ENCODE results near the gene PKNOX2.

PKNOX2 gene

DNA sequence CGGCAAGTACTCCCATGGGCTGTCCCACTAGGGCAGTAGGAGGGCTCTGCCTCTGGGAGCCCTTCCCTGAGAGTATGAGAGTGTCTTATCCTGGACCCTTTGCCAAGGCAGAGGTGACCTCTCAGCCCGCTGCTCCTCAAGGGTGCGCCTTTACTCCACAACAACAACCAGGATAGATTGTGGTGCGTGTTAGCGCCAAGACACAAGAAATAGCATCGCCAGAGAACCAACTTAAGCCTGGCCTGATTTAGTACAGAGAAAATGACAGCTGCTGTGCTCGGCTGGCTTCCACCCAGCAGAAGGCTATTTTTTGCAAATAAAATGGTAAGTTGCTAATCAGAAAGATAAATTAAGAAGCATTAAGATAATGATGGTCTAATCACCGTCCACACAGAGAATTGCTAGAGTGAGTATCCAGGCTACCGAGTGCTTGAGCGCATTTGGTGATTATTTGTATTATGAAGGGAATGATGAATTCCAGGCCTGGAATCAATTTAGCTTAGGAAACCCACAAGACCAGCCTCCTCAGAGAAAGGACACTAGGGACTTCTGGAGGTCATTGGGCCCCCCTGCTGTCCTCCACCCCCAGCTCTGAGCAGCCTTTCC is 119.8 kb downstream of the PKNOX2 start:
- no peak for DNase-seq (ENCODE audit: low read depth)

DNA sequence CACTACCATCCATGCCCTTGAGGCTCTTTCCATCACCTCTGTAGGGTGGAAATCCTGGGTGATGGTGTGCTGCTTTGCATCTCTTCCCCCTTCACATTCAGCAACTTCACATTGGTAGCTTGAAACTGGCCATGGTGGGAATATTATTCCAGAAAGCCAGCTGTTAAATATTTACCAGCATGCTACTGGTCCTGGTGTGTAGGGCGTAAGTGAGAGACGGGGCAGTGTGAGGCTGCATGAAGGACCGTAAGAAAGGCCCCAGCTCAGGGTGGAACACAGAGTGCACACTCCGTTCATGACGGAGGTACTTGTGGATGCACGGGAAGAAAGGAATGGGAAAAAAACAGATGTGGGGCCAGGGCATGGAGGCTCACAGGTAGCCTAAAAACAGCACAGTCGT is 121.3 kb downstream of the PKNOX2 start:
- no peak for DNase-seq (ENCODE audit: low read depth)

DNA sequence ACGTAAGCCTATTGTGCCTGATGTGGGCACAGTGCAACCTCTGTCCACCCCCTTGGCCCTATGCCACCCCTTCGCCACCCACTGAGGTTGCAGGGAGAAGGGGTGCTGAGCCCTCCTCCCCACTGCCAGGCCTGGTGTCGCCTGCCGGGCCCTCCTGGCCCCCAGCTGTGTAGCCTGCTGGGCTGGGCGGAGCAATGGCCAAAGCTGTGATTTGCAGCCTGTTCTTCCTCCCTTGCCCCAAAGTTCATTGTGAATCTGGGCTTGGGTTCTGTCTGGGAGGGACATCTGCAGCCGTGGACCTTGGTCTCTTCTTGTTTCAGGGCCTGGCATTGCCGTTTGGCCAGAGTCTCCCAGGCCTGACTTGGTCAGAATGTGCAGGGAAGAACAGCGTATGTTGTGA is 121.9 kb downstream of the PKNOX2 start:
- DNase-seq (ENCODE audit: low read depth), result no peak

DNA sequence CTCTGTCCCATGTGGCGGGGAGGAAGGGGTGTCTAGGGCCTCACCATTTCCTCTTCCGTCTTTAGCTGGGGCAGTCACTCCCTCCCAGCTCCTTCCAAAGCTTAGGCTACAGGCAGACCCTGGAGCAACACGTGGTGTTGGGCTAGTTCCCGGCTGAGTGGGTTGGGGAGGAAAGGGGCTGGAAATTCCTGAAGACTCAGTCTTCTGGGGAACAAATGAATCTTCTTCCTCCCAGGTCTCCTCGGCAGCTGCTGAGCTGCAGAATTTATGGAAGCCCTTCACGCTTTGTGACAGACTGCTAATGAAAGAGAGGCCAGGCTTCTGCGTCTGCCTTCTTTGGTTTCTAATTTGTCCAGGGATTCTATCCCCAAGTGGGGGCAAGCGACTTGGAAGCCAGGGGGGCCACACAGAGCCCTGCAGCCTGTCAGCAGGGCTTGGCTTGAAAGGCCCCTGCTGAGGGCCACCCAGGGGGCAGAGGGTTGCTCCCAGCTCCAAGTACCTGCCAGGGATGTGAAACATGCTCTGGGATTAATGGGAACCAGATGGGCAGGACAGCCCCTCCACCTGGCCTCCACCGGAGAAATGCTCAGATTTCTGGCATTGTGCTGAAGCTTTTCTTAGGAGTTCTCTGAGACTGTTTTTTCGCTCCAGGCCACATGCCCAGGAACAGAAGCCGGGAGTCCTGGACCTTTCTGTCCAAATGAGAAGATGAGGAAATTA is 123.1 kb downstream of the PKNOX2 start:
- no peak for DNase-seq (ENCODE audit: low read depth)

DNA sequence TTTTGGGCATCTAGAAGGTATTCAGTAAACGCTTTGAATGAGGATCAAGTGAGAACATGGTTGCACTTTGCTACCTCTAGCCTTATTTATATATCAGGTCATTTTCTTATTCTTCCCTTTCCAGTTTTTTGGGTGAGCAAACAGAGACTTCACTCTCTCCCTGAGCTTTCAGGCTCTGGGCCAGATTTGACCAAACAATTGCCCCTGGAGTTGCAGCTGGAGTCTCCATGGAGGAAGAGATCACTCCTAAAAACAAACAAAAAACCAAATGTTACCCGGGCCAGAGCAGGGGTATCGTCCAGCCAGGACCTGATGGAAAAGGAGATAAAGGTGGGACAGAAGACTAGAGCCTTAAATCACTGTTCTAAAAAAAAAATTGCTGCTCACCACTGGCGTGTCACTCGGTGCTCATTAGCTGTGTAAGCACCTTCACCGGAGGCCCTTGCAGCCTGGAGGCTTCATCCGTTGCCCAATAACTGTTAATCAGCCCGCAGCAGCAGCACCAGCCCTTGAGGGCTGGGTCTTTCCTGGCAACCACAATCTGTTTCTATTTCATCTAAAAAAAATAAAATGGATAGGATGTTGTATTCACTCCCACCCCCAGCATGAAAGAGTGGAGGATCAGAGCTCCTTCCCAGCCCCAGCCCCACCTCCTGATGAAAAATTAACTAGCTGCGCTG is 125.0 kb downstream of the PKNOX2 start:
- DNase-seq (ENCODE audit: low read depth), result no peak

DNA sequence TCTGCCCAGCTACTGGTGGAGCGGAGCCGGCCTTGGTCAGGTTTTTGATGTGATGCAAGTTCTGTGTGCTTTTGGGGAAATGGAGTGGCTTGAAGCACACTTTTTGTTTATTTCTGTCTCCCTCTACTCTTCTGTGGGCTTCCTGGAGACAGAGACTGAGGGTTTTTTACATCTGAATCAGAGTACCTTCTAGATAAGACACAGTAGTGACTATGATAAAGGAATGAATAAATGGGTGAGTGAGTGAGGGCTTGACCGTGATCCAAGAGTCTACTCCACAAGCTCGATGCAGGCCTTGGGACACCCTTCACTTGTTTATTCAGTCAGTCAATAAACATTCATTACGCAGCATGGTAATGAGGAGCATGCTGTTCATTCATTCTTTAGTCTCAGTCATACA is 125.7 kb downstream of the PKNOX2 start:
- no peak for DNase-seq (ENCODE audit: low read depth)

DNA sequence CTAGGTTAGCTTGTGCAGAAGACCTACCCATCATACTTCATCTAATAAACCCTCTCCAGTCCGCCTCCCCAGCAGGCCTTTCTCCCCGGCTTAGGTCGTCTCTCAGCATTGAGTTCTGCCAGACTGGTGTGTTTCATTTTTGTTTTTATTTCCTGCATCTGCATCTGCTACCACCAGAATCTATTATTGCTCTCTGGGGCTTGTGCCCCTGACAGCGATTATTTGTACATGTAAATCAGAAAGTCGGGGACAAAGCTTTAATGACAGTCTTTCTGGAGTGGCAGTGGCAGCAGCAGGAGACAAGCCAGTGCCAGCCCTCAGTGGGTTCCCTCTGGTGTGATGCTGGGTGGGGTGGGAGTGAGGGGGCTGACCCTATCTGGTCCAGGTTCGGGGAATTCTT is 127.5 kb downstream of the PKNOX2 start:
- DNase-seq (ENCODE audit: low read depth), result no peak

DNA sequence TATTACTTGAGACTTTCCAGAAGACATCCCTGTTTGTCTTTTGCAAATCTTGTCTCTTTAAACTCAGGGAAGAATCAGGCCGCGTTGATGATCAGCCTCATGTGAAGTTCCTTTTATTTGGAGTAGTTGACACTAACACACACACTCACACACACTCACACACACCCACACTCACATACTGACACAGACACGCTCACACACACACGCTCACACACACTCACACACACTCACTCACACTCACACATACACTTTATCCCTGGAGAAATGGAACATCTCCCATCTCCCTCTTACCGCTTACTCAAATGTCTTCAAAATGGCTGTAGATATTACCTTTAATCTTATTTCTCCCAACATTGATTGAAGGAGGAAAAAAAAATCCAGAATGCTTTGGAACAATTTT is 129.0 kb downstream of the PKNOX2 start:
- no peak for DNase-seq (ENCODE audit: low read depth)

DNA sequence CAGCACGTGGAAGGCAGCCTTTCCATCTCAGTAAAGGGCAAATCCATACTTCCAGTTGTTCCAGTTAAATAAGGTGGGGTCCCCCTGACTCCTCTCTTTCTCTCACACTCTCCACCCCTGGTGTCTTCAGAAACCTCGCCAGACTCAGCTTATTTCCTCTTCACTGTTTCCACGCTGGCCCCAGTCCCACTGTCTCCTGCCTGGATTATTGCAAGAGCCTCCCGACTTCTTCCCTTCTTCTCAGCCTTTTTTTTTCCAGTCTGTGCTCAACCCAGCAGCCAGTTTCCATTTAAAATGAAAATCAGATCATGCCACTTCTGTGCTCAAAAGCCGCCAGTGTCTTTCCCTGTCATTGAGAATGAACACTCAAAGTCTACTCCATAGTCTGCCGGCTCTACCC is 131.4 kb downstream of the PKNOX2 start:
- no peak for DNase-seq (ENCODE audit: low read depth)

DNA sequence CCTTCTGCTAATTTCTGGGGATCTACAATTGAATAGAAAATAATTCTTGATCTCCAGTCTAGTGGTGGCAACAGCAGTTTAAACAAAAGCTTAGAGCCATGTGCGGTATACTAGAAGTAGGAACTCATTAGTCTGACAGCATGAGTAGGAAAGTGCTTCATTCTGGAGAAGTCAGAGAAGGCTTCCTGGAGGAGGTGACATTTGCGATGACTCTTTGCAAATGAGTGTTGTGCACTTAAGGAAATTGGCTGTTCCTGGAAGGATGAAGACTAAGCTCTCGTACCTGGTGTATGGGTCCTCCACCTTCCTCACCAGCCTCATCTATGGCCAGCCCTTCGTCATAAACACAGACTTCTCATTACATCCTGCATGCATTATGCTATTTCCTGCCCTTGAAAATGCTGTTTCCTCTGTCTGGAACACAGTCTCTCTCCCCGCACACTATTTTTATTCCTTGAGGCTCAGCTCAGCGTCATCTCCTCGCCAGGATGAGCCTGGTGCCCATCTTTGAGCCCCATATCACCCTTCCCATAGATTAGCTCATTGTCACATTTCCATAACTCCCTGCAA is 132.9 kb downstream of the PKNOX2 start:
- DNase-seq (ENCODE audit: low read depth), result no peak

DNA sequence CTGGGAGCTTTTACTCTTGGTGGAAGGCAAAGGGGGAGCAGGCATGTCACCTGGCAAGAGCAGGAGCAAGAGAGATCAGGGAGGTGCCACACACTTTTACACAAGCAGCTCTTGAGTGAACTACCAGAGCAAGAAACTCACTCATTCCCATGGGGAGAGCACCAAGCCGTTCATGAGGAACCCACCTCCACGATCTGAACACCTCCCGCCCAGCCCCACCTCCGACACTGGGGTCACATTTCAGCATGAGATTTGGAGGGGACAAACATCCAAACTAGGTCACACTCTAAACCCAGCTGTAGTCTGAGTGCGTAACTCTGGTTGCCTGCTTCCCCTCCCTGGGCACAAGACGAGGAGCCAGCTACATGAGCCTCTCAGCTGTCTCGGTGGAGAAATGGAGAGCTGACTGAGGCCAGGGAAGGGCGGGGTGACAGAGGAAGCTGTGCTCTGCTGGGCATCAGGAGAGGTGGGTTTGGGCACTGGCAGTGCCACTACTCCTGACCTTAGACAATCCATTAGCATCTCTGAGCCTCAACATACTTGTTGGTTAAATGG is 134.6 kb downstream of the PKNOX2 start:
- DNase-seq (ENCODE audit: low read depth), result no peak

DNA sequence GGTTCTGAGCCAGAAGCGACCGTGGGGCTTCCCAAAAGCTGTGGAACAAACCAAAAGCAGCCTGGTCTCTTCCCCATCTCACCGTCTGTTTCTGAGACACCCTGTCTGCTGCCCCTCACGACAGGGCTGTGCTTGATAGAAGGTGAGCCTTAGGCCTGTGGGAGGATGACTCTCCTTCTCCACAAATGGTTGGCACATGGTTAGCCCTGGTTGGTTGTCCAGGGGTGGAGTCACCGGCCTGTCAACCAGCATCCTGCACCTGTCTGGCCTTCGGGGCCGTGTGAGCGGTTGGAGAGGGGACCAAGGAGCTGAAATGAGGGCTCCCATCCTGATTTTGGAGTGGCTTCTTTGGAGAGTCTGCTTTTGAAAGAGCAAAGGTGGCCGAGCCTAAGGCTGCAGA is 135.3 kb downstream of the PKNOX2 start:
- no peak for DNase-seq (ENCODE audit: low read depth)

DNA sequence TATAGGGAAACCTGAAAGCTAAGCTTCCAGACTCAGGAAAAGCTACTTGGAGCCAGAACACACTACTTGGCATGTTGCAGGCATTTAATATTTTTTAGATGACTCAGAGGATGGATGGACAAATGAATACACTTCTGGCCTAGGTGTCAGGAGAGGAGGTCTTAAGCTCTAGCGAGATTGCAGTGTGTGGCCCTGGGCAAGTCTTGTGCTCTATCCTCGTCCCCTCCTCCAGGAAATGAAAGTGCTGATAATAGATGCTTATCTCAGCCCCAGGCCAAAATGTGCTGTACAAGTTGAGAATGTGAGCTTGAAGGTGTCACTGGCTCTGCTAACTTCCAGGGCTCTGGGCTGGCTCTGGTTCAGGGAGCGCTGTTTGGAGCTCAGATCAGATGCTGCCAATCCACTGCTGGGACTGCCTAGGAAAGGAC is 136.3 kb downstream of the PKNOX2 start:
- DNase-seq (ENCODE audit: low read depth), result no peak

DNA sequence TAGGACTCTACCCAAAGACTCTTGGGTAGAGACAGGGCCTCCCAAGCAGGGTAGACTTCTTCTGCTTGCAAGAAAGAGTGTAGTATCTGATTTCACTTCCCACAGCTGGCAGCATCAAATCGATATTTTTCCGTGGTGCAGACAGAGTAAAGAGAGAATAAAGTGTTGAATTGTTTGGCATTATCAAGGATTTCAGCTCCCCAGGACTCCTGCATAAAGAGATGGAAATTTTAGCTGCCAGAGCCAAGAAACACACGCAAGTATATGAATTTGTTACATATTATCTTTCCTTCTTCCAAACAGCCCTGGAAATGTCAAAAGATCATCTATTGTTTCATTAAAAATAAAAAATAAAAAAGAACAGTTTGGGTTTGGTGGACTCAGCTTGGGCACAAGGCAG is 136.8 kb downstream of the PKNOX2 start:
- DNase-seq (ENCODE audit: low read depth), result no peak

DNA sequence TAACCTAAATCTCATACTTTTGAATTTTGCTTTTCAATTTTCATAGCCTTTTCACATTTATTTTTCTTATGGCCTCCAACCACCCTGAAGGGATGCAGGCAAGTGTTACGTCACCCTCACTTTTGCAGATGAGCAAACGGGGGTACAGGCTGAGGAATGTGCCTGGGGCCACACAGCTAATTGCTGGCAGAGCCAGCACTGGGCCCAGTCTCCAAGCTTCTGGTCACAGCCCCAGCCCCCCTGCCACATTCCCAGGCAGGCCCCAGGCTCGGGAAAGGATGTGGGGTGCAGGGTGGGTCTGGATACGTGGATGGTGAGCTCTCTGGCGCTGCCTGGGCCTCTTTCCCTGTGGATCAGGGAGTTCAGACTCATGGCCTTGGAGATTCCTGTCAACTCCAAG is 138.6 kb downstream of the PKNOX2 start:
- no peak for DNase-seq (ENCODE audit: low read depth)

DNA sequence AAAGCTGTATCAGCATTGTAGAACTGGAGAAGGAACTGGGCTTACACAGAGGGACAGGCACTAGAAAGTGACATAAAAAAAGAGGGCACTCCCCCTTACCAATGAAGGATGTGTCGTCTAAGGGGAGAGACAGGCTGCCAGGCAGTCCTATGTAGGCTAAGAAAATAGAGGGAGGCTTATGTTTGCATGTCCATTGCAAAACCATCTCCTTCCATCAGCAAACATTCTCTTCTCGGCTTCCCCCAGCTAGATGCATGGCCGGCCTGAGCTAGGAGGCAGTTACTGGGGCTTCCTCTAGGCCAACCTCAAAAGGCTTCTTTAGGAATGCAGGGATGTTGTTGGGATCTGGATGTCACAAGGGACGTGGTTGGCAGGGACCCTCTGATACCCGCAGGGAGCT is 139.1 kb downstream of the PKNOX2 start:
- DNase-seq (ENCODE audit: low read depth), result no peak

DNA sequence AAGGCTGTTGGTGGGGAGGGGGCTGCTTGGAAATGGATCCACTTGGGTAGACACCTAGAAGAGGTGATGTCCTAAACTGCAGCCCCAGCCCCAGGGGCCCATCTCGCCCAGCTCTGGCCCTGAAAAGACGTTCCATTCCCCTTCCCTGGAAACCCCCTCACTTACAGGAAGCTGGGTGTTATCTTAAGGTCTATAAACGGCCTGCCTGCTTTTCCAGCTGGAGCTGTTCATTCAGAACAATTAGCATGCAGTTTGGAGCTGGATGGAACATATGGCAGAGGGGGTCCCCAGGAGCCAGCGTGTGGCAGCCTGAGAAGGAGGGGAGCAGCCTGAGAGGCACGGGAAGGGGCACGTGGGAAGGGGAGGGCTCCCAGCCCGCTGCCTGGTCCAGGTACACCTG is 139.6 kb downstream of the PKNOX2 start:
- no peak for DNase-seq (ENCODE audit: low read depth)

DNA sequence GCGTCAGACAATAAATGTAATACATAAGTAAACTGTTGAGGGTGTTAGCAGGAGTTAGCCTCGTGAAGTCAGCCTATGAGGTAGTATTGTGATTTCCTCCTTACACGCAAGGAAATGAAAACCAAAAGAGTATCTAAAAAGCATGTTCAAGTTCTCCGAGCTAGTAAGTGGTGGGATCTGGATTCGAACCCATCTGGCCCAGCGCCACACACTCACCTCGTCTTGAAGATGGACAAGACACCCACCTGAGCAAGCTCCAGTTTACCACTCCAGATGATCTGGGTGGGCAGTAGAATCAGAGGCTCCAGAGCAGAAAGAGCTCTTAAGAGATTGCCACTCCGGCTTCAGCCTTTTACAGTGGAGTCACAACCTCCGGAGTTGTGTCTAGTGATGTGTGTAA is 140.3 kb downstream of the PKNOX2 start:
- DNase-seq (ENCODE audit: low read depth), result no peak

DNA sequence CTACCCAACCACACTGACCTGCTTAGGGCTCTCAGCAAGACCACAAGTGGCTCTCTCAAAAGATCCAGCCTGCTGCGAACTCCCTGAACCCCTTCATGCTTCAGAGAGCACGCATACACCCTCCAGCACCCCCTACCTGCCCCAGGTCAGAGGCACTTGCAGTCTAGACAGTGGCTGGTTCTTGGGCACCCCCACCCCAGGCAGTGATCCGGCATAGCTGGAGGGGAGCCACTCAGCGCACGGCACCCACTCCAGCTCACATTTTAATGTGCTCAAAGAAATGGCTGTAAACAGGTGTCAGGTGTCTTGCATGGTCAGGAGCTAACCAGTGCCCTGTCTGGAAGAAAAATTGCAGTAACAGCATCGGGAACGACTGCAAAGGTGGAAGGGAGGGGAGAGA is 140.8 kb downstream of the PKNOX2 start:
- no peak for DNase-seq (ENCODE audit: low read depth)

DNA sequence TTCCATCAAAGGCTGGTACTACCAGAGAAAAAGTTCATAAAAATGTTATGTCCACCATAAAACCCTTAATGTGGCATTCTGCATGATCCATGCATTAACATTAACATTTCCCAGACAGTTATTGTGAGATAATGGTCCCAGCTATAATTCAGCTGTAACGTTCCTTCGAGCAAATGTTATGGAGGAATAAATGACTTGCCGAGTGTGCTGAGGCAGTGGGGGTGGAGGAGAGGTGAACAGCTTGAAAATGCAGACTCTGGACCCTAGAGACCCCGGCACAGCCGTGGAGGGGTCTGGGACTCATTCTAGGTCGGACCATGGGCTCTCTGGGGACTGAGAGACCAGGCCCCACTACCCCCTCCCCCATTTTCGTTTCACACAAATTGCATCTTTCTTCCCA is 141.9 kb downstream of the PKNOX2 start:
- no peak for DNase-seq (ENCODE audit: low read depth)

DNA sequence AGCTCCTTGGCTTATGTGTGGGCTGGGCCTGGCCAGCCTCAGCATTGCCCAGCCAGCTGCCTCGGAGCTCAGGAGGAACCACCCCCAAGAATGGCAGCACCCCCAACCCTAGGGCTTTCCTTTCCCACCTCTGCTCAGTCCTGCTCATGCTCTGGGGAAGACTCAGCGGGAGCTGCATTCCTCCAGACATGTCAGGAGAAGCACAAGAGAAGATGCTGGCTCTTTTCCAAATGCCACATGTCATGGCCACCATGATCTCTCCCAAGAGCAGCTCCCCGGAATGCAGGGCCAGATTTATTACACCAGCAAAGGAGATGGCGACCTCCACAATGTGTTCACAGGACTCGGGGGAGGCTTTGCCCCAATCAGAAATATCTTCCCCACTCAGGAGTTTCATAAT is 143.7 kb downstream of the PKNOX2 start:
- no peak for DNase-seq (ENCODE audit: low read depth)

DNA sequence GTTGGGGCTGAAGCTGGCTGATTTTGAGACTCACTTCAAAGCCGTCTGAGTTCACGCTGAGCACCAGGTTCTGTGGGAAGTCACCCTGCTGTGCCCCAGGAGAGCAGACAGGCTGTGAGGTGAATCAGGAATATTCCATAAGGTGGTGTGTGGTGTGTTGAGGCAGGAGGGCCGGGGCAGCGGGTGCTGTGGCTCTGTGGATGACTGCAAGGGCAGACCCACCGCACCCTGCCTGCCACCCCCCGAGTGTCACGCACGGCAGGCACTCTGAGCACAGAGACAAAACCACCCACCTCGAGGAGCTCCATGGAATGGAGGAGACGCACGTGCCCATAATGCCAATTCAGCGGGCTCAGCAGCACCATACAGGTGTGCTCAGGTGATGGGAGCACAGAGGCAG is 147.8 kb downstream of the PKNOX2 start:
- DNase-seq (ENCODE audit: low read depth), result no peak

DNA sequence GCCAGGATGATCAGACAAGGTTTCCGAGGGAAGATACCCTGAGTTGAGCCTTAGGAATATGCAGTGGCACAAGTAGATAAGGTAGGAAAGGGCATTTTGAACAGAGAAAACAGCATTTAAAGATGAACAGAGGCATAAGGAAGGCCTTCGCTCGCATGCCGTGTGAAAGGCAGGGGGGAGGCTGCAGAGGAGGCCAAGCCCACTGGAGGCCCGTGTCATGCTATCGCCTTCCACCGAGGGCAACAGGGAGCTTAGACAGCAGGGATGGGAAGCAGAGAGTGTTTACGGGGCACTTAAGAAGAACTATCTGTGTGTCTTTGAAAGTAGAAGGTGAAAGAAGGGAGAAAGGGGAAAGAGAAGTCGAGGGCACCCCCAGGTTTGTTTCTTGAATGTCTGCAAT is 148.3 kb downstream of the PKNOX2 start:
- no peak for DNase-seq (ENCODE audit: low read depth)

All from activated T-helper 1 cell treated with Interleukin-2 at 50 U/mL for 16 hours (primary cell).